Measurements from ENCODE around the gene HECTD4.
"Not testable (repeated sequence)": the region's sequence is repeated elsewhere in the genome, so short reads cannot be mapped to it uniquely, and the experiment has no call there.

Gene HECTD4

DNA sequence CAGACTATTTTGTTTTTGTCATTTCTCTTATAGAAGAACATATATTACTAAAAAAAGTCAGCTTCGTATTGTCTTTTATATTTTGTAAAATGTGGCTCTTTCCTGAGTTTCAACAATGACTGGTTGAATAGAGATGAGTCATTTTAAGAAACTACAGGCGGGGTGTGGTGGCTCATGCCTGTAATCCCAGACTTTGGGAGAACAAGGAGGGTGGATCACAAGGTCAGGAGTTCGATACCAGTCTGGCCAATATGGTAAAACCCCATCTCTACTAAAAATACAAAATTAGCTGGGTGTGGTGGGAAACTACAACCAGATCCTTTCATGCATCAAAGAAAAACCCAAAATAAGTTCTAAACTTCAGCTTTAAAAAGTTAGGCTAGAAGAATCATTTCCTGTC, 28.8 kb downstream of the HECTD4 start:
- no peak for DNase-seq (ENCODE audit: low spot score)

DNA sequence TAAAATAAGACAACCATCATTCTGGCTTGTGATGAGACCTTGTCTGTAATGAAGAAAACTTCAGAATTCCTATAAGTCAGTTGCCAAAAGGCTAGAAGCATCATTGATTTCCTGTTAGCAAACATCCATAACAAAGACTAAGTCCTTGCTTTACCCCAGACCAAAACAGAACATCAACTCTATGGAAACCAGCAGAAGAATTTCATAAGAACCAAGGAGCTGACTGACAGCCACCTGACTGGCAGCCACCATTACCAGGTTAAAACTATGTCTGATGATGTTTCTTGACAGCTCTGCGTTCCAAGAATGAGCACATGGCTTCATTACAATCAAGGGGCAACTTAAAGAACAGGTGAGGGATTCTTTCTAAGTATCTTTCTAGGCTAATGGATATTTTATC, 29.3 kb downstream of the HECTD4 start:
- no peak for DNase-seq (ENCODE audit: low spot score)

- DNase-seq (ENCODE audit: low spot score): no peak
These were observed 31.3 kb downstream of the HECTD4 start for GRCh38 chr12:112350593-112351592.

- DNase-seq (ENCODE audit: low spot score): no peak
These were observed 32.8 kb downstream of the HECTD4 start for GRCh38 chr12:112349431-112349830.

DNA sequence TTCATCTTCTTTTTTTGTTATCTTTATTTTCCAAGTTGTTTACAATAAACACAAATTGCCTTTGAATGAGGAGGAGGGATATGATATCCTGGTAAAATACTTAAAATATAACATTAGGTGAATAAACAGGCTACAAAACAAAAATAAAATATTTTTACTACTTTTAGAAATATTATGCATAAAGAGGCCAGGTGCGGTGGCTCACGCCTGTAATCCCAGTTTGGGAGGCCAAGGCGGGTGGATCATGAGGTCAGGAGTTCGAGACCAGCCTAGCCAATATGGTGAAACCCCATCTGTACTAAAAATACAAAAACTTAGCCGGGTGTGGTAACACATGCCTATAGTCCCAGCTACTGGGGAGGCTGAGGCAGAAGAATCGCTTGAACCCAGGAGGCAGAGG, 33.3 kb downstream of the HECTD4 start:
- DNase-seq (ENCODE audit: low spot score): not testable (repeated sequence)

DNA sequence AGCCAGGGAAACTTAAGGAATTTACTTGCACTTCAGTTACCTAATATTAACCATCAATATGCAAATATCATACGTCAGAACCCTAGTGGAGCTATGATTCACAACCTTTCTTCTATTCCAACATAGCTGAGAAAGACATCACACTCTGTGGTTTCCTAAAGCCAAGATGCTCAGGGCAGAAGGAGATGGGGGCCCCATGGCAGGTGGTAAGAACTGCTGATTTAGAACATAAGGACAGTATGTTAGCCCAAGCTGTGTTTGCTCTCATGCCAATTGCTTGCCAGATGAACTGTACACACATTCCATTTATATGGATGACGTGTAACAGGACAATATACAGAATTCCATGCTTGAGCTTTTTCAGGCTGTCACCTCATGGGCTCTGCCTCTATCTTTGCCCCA, 34.6 kb downstream of the HECTD4 start:
- DNase-seq (ENCODE audit: low spot score): no peak

GRCh38 chr12:112346194-112346593, 36.0 kb downstream of the HECTD4 start:
- DNase-seq (ENCODE audit: low spot score): no peak

DNA sequence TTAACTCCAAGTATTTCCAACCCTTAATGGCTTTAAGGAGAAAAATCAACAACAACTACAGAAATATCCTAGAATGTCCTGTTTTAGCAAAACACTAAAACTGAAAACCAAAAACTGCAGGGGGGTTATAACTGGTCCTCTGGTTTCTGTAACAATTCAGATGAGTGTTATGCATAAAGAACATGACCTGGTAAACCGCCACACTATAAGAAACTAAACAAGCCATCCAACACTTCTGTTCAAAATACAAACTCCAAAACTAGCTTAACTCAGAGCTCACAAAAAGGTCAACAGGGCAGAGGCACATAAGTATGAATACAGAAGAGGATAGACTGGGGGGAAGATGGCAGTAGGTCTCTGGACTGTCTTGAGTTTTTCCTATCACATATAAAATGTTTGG, 38.0 kb downstream of the HECTD4 start:
- DNase-seq (ENCODE audit: low spot score): no peak

DNA sequence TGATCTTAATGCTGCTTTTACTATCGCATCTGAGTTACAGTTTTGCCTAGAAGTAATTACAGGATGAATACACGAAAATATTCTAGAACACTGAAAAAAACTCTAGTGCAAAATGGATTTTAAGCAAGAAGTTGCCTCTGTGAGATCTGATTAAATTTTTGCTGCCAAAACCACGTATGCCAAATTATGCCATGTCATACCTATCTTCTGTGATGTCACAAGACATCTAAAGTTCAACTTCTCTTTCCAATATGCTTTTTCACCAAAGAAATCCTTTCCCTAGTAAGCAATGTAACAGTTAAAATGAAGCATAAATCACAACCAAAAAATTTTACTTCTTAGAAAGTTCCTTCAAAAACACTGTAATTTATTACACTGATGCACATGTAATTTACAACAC, 39.6 kb downstream of the HECTD4 start:
- no peak for DNase-seq (ENCODE audit: low spot score)

- no peak for DNase-seq (ENCODE audit: low spot score)
These were observed 41.0 kb downstream of the HECTD4 start for GRCh38 chr12:112341046-112341825.

GRCh38 chr12:112340230-112340629, 42.0 kb downstream of the HECTD4 start:
- DNase-seq (ENCODE audit: low spot score): no peak

DNA sequence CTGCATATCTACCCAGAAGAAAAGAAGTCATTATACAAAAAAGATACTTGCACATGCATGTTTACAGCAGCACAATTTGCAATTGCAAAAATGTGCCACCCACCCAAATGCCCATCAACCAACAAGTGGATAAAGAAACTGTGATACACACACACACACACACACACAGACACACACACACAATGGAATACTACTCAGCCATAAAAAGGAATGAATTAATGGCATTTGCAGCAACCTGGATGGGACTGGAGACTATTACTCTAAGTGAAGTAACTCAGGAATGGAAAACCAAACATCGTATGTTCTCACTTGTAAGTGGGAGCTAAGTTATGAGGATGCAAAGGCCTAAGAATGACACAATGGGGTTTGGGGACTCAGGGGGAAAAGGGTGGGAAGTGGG, 47.2 kb downstream of the HECTD4 start:
- not testable (repeated sequence) for DNase-seq (ENCODE audit: low spot score)

- no peak for DNase-seq (ENCODE audit: low spot score)
These were observed 49.2 kb downstream of the HECTD4 start for GRCh38 chr12:112333019-112333418.

DNA sequence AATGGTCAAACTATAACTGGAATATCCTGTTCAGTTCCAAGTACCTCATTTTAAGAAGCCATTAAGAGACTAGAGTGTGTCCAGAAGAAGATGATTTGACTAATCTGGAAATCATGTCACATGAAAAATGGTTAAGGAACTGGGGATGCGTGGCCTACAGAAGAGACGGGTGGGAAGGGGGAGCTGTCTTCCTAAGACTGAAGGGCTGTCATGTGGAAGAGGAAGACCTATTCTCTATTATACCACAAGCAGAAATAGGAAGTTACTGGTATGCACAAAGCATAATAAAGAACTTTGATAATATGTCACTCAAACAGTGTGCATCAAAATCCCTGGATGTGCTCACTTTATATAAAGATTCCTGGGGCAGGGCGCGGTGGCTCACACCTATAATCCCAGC, 50.3 kb downstream of the HECTD4 start:
- DNase-seq (ENCODE audit: low spot score): no peak

GRCh38 chr12:112330706-112331105, 51.5 kb downstream of the HECTD4 start:
- DNase-seq (ENCODE audit: low spot score): no peak

- no peak for DNase-seq (ENCODE audit: low spot score)
These were observed 53.6 kb downstream of the HECTD4 start for GRCh38 chr12:112328456-112329124.

DNA sequence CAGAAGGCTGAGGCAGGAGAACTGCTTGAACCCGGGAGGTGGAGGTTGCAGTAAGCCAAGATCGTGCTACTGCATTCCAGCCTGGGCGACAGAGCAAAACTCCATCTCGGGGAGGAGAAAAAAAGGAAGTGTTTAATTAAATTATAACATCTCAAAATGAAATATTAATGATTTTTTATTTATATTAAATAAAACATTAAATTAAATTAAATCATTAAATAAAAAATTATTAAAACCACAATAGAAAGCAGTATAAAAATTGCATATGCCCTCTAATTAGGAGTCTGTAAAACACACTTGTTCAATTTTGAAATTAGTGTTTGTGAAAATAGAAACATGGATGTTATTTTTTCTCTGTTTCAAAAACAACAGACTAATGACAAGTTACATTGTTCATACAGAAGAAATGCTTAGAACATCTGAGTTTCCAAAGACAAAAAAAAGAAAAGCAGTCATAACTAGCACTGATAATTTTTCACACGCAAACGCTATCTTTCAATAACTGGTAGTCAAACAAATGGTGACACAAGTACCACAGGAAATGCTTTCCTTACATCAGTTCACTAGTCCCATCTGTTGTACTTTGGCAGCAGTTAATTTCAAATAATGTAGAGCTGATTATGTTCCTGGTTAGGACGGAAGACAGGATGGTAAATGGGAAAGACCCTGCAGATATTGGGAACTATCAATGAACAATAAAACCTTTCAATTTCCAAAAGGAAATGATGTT, 54.9 kb downstream of the HECTD4 start:
- DNase-seq (ENCODE audit: low spot score): no peak

DNA sequence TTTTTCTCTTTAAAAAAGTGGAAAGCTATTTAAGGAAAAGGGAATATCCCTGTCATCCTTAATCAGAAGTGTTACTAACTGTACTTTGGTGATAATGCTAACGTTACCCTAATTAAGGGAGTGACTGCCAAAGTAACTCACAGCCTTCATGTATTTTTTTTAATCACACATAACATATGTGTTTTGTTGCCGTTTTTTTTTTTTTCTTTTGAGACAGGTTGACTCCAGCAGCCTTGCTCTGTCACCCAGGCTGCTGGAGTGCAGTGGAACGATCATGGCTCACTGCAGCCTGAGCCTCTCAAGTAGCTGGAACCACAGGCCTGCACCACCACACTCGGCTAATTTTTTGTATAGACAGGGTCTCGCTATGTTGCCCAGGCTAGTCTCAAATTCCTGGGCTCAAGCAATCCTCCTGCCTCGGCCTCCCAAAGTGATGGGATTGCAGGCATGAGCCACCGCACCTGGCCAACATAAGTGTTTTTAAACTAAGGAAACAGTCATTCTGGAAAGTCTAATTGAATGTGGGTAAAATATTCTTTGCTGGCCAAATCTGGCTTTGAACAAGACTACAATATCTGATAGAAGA, 56.5 kb downstream of the HECTD4 start:
- DNase-seq (ENCODE audit: low spot score): no peak

GRCh38 chr12:112325157-112325556, 57.1 kb downstream of the HECTD4 start:
- no peak for DNase-seq (ENCODE audit: low spot score)

- no peak for DNase-seq (ENCODE audit: low spot score)
These were observed 59.2 kb downstream of the HECTD4 start for GRCh38 chr12:112322882-112323547.

DNA sequence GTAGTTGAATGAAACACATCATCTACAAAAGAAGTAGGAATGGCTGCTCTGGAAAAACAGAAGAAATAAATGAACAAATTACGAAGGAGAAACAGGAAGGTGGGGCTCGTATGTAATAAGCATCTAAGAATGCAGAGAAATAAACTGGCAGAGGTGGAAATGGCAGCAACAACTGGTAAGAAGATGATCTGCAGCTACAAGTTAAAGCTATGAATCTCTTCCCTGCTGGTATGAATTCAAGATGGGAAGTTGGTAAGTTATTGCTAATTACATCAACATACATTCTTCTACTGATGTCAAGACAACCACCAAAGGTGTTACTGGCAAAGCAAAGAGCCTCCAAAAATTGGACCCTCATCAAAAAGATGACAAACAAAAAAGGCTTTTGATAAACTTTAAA, 59.8 kb downstream of the HECTD4 start:
- DNase-seq (ENCODE audit: low spot score): no peak

Measured in CD4-positive, alpha-beta T cell treated with Interleukin-15 for 4 hours (primary cell).